ENCODE measurements around the gene MTRR.

- TF ChIP-seq ZBTB33 (CRISPR knock-in tag; IDR thresholded peaks at IDR 0.05) (no peak), JUN (IDR thresholded peaks at IDR 0.05; ENCODE audit: borderline replicate concordance, low read depth, low read length) (no peak), JUN (CRISPR knock-in tag; IDR thresholded peaks at IDR 0.05; ENCODE audit: borderline replicate concordance) (no peak), CTCF (IDR thresholded peaks at IDR 0.05 in 2 of 3, conservative IDR thresholded peaks at IDR 0.05 in 1 of 3; ENCODE audit: insufficient read depth in 2 of 3, low read depth in 1 of 3, low read length in 3 of 3) (no peak), ZNF274 (IDR thresholded peaks at IDR 0.05; ENCODE audit: borderline replicate concordance, low read depth, low read length) (no peak), ZNF431 (CRISPR knock-in tag; IDR thresholded peaks at IDR 0.05) (no peak), FOXO4 (CRISPR knock-in tag; IDR thresholded peaks at IDR 0.05) (no peak), NFYB (IDR thresholded peaks at IDR 0.05; ENCODE audit: extremely low read depth, insufficient read length) (no peak), REST (IDR thresholded peaks at IDR 0.05; ENCODE audit: borderline replicate concordance) (no peak), REST (CRISPR knock-in tag; IDR thresholded peaks at IDR 0.05; ENCODE audit: low read depth) (no peak), MAZ (CRISPR knock-in tag; conservative IDR thresholded peaks at IDR 0.05 in 1 of 2, IDR thresholded peaks at IDR 0.05 in 1 of 2) (no peak), POLR2A (conservative IDR thresholded peaks at IDR 0.05) (no peak)
These were observed 61.1 kb downstream of the MTRR start for GRCh38 chr5:7930011-7930410.

All from K562 (cell line).